NCI-H2196 treated with DMSO at 0.1 percent for 48 hours (cell line): Measurements from ENCODE around the gene PLEKHM1.

Experiments used
- DNase-seq: peaks from one replicate; lab custom pipeline; 2025; ENCODE audit not compliant: unreplicated experiment; lab: John Stamatoyannopoulos, UW

The PLEKHM1 gene

DNA sequence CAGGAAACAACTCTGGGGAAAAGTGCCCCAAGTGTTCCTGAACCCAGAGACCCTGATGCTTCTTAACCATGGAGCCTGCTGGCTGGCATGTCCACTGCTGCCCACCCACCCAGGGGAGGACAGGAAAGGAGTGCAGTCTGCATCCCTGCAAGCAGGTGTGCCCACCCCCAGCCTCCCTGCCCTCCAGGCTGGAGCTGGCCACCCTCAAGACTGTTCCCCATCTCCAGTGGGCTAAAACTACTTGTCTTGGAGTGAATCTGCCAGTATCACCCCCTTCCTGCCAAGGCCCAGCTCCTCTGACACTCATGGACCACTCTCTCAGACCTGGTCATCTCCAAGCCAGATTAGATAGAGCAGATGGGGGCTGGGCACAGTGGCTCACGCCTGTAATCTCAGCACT, 87.6 kb downstream of the PLEKHM1 start:
- no peak for DNase-seq

DNA sequence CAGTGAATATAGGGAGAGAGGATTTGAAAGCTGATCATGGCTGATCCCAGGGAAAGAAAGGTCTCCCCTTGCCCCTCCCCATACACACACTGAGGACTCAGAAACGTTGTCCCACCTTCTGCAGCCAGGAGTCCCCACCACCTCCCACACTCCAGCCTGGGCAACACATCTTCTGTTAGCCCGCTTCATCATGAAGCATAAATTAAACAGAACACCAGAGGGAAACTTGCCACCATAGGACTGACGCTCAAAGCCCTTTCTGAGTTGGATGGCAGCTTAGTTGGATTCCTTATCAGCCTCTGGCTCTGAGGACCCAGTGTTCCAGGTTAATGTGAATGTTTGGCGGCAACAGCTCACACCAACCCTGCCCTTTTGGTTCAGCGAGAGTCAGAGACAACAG, 91.7 kb downstream of the PLEKHM1 start:
- no peak for DNase-seq

DNA sequence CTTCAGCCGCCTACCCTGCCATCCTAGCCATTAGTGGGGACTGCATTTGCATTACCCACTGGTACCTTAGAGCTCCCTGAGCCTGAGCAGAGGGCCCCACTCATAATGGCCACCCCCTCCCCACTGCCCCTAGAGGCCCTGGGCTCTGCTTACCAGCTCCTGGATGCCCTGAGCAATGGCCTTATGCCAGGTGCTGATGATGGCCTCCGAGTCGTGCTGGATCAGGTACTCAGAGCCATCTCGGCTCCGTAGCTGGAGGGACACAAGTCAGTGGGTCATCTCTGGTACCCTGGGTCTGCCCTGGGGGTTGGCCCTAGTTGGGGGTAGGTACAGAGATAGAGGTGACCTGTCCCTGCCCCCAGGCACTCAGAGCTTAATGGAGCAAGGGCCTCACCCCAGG, 92.7 kb downstream of the PLEKHM1 start:
- no peak for DNase-seq

DNA sequence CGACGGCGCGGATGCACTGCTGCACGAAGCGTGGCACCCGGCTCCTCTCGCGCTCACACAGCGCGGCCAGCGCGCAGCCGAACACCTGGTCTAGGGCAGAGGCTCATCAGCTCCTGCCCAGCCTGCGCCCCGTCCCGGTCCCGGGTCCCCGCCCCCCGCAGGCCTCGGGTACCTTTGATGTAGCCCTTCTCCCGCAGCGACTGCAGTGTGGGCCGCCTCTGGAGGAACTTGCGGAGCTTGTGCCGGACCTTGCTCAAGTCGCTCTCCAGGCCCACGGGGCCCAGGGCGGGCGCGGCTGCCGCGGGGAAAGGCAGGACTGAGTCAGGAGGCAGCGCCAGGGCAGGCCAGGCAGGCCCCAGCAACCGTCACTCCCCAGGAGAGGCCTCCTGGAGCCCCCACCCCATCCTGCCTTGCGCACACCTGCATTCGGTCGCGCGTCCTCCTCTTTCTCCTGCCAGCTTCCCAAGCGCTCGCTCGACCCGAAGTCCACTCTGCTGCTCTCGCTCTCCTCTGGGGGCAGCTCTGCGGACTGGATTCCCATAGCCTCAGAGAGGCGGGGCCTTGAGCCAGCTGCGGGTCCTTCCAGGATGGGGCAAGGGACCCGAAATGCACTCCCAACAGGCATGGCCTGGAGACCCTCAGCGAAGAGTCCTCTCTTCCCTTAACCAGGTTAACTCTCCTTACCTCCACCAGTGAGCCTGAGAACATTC, 93.9 kb downstream of the PLEKHM1 start:
- no peak for DNase-seq

DNA sequence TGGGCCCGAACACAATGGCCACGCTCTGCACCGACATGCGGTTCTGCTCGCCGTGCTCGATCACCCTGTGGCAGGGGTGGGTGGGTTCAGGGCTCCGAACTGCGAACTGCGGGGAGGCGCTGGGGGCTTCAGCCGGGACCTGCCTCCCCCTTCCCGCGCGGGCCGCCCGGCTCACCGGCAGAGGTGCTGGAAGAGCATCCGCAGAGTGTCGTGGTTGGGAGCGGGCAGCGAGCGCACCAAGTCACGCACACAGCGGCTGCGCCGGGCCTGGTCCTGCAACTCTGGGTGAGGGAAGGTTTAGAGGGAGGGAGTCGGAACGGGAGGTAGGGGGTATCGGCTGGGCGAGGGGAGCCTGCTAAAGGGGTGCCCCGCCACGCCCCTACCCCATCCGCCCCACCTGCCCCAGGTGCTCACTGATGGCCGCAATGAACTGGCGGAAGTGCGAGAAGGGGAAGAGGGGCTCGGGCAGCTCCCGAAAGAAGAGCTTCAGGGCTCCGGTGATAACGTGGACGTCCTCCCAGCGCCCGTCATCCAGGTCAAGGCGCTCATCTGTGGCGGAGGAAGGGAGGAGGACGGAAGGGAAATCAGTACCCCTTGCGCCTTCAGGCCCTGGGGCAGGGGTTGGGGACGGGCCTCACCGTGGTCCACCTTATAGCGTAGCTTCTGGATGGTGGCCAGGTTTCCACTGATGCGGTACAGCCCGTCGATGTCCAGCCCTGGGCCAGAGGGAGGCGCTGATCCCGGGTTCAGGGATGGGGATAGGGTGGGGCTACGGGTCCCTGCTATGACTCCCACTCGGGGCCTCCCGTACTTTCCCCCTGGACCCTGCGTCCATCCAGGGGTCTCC, 94.7 kb downstream of the PLEKHM1 start:
- DNase-seq = no peak

DNA sequence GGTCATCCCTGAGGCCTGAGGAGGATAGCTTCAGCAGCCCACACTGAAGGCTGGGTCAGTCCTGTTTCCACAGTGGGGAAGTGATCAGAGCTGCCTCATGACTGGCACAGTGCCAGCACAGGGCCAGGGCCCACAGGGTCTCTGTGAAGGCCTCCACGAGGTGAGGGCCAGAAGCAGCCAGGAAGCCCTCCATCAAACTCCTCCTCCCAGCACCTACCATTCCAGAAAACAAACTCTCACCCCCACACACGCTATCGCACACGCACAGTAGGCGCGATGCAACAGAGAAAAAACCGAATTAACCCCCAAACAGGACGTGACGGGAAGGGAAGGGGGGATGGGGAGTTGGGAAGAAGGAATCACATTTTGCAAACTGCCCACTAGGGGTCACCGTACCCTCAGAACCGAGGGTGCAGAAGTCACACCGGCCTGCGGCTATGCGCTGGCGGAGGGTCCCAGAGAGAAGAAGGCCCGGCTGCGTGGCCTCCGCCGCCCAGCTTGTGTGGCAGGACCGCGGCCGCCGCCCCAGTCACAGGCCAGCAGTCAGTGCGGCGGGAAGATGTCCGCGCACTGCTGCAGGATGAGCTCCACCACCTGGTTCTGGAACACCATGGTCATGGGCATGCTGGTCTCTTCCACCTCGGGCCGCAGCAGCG, 95.5 kb downstream of the PLEKHM1 start:
- peak; percentile 28 for DNase-seq

DNA sequence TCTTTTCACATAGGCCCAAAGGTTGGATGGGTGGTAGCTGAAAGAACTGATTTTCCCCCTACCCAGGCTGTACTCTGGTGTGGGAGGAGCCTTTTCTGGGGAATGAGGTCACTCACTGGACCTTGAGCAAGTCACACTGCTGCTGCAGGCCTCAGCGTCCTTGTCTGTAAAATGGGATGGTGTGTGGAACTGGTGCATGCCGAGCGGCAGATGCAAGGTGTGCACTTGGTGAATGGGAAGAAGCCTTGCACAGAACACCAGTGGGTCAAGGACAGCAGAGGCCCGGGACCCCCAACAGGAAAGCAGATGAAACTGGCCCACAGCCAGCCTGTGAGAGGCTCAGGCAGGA, 96.0 kb downstream of the PLEKHM1 start:
- no peak for DNase-seq

DNA sequence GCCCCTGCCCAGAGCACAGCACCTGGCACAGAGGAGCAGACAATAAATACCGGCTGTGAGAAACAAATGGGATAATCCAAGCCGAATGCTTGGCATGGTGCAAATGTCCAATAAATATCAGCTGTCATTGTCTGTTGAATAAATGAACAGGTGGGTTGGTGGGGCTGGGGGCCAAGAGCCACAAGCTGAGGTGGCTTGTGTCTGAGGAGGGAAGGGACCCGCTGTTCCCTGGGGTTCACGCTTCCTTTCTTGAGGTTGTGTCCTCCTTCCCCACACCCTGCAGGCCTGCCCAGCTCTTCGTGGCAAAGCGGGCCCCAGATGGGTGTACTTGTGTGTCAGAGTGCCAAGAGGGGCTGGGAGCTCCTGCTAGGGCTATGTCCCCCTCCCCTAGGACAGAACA, 96.4 kb downstream of the PLEKHM1 start:
- DNase-seq = no peak

DNA sequence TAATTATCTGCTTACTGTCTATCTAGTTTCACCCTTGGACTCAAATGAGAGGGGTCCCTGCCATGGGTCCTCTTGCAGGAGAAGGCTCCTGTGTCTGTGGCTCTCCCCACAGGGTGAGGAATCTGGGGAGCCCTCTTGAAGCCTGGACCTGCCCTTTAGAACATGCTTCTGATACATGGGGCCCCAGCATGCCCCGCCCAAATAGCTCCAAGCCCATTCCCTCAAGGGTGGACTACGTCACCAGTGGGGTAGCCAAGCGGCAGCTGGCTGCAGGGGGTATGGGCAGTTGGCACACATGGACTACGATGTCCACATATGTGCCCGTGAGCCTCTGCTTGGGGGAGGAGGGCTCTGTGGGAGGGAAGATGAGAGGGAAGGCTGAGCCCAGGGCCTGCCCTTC, 97.1 kb downstream of the PLEKHM1 start:
- no peak for DNase-seq

DNA sequence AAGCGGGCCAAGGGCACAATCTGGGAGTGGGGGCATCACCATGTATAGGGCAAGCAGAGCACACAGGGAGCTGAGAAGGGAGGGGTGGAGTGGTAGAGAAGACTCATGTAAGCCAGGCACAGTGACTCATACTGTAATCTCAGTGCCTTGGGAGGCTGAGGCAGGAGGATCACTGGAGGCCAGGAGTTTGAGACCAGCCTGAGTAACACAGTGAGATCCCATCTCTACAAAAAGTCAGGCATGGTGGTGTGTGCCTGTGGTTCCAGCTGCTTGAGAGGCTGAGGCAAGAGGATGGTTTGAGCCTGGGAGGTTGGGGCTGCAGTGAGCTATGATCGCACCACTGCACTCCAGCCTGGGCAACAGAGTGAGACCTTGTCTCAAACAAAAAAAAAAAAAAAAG, 98.6 kb downstream of the PLEKHM1 start:
- DNase-seq = no peak

DNA sequence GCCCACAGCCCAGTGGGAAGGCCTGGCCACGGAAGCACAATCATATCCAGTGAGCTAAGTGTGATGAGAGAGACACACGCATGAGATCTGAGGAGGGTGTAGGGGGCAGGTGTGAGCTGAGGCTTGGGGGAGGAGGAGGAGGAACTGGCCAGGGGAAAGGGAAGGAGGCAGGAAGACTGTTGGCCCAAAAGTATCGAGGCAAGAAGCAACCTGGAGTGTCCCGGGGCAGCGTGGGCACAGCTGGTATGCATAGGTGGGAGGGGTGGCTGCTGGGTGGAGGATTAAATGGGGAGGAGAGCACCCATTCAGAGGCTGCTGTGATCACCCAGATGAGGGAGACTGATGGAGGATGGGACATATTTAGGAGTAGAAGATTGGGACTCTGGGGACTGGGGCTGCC, 99.2 kb downstream of the PLEKHM1 start:
- no peak for DNase-seq

DNA sequence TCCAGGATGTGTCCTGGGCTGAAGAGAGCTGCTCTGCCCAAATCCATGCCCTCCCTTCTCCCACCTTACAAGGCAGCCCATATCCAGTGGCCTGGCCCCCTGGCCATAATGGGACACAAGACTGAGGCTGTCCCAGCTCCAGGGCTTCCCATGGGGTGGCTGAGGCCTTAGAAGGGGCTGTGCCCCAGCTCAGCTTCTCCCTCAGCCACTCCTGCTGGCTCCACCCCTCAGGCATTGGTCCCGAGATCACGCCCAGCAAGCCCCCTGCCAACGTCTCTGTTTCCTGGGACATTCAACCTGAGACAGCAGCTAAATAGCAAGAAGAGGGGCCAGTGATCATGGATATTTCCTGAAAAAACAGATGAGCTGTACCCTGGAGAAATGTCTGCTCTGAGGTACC, 101.2 kb downstream of the PLEKHM1 start:
- DNase-seq = no peak

DNA sequence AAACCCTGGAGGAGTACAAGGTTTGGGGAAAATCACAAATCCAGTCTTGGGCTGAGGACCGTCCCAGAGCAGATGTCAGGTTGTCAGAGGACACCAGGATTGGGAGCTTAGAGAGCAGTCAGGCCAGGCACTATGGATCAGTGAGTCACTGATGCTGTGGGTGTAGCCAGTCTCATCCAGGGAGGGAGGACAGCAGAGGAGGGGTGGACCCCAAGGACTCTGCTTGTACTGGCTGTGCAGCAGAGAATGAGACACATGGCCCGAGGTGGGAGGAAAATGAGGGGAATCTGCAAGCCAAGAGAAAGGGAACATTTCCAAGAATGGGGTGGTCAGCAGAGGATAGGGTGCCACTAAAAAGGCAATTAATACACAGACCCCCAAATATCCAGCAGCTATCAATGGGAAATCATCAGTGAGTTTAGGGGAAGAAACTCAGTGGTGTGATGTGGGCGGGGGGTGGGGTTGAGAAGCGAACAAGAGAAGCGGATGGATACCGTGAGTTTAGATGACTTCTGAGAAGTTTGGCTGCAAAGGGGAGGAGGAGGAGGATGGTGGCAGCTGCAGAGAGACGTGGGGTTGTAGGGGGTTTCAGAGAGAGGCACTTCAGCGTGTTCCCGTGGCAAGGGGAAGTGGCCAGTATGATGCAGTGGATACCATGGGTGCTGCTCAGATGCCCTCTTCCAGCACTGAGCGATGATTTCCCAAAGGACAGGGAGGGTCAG, 101.8 kb downstream of the PLEKHM1 start:
- DNase-seq = no peak

DNA sequence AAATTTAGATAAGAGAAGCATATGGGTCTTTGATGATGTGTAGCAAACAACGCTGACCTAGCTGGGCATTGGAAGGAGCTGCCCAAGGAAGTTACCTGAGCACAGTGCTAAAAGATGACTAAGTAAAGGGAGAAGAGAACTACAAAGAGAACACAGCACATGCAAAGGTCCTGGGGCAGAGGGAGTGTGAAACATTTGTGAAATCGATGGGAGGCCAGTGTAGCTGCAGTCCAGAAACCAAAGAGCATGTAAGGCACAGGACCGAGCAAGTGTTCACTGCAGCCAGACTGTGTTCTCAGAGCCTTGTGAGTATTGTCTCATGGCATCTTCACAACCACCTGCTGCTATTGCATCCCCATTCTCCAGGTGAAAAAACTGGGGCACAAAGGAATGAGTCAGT, 102.8 kb downstream of the PLEKHM1 start:
- no peak for DNase-seq

DNA sequence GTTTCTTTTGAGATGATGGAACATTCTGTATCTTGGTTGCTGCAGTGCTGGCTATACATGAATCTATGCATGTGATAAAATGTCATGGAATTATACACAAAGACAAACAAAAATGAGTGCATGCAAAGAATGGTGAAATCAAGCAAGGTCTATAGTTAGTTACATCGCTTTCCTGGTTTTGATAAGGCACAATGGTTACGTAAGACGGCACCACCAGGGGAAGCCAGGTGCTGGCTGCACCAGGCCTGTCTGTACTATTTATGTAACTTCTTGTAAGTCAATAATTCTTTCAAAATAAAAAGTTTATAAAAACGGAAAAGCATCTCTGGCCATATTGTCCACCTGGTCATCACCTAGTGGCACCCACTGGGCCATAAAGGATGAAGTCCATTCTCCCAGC, 104.3 kb downstream of the PLEKHM1 start:
- DNase-seq = no peak
